Measurements from ENCODE around the gene CC2D1B.

Gene CC2D1B

GRCh38 chr1:52348704-52349300 is 17.2 kb downstream of the CC2D1B start:
- TF ChIP-seq GATA3 (IDR thresholded peaks at IDR 0.05; ENCODE audit: low read depth, low read length) (no peak), GATA2 (IDR thresholded peaks at IDR 0.05; ENCODE audit: low read depth, low read length) (no peak)

- no peak for TF ChIP-seq GATA2 (IDR thresholded peaks at IDR 0.05; ENCODE audit: low read depth, low read length)
- no peak for TF ChIP-seq GATA3 (IDR thresholded peaks at IDR 0.05; ENCODE audit: low read depth, low read length)
Observed at GRCh38 chr1:52346653-52347052, 19.4 kb downstream of the CC2D1B start.

DNA sequence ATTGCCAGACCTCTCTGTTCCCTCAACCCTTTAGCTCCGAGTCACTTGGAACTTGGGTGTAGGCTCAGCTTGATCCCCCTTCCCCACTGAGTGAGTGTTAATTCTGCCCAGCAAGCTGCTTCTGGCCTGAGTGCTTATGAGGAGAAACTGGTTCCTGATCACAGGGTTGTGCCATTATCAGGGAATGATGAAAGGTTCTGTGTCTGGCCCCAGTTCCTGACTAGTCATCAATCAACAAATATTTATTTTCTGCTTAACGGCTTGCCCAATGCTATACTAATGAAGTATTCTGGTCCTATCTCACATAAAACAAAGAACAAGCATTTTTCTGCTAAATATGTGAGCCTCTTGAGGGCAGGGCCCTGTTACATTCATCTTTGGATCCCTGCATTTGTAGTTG is 20.8 kb downstream of the CC2D1B start:
- TF ChIP-seq GATA3 (IDR thresholded peaks at IDR 0.05; ENCODE audit: low read depth, low read length) = no peak
- no peak for TF ChIP-seq GATA2 (IDR thresholded peaks at IDR 0.05; ENCODE audit: low read depth, low read length)

DNA sequence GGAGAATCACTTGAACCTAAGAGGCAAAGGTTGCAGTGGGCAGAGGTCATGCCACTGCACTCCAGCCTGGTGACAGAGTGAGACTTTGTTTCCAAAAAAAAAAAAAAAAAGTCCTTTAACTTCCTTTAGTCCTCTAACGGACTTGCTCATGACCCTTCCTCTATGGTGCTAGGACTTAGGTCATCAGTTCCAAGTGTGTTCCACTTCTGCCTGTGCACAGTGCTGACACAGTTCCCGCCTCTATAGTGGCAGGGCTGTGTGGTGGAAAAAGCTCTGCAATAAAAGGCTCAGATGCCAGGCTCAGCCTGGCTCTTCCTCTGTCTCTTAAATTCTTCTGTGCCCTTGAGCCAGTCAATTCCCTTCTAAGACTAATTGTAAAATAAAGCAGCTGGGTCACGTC is 22.0 kb downstream of the CC2D1B start:
- TF ChIP-seq GATA3 (IDR thresholded peaks at IDR 0.05; ENCODE audit: low read depth, low read length) (no peak), GATA2 (IDR thresholded peaks at IDR 0.05; ENCODE audit: low read depth, low read length) (no peak)

DNA sequence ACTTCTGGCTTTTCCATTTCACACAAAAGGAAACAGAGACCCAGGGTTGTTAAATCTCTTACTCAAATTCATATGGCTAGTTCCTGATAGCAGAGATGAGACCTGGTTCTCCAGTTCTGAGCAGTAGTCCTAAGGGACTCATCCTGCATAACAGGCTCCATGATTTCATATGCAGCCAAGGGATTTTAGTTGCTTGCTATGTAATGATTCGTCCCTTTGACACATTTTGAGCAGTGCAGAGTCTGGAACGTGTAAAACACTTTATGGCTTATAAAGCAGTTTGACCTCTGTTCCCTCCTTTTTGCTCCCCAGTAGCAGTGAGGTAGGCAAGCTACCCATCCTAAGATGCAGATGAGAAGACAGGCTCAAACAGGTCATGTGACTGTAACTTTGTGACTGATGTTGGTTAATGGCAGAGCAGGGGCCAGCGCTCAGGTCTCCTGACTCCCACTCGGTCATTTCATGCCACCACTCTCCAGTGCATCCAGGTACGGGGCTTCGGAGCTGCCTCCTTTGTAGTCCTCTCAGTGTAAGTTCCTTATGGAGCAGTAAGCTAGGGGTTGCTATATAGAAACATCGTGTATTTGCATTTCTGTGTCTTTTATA is 24.2 kb downstream of the CC2D1B start:
- TF ChIP-seq GATA3 (IDR thresholded peaks at IDR 0.05; ENCODE audit: low read depth, low read length) (no peak), GATA2 (IDR thresholded peaks at IDR 0.05; ENCODE audit: low read depth, low read length) (no peak)

- TF ChIP-seq GATA2 (IDR thresholded peaks at IDR 0.05; ENCODE audit: low read depth, low read length) (no peak), GATA3 (IDR thresholded peaks at IDR 0.05; ENCODE audit: low read depth, low read length) (no peak)
Observed at GRCh38 chr1:52337439-52337838, 28.6 kb downstream of the CC2D1B start.

GRCh38 chr1:52334906-52335528 is 31.0 kb downstream of the CC2D1B start:
- TF ChIP-seq GATA3 (IDR thresholded peaks at IDR 0.05; ENCODE audit: low read depth, low read length) (no peak), GATA2 (IDR thresholded peaks at IDR 0.05; ENCODE audit: low read depth, low read length) (no peak)

- no peak for TF ChIP-seq GATA2 (IDR thresholded peaks at IDR 0.05; ENCODE audit: low read depth, low read length)
- TF ChIP-seq GATA3 (IDR thresholded peaks at IDR 0.05; ENCODE audit: low read depth, low read length) = no peak
Observed at GRCh38 chr1:52332411-52332810, 33.6 kb downstream of the CC2D1B start.

GRCh38 chr1:52328615-52329014 is 37.4 kb downstream of the CC2D1B start:
- TF ChIP-seq GATA3 (IDR thresholded peaks at IDR 0.05; ENCODE audit: low read depth, low read length) (no peak), GATA2 (IDR thresholded peaks at IDR 0.05; ENCODE audit: low read depth, low read length) (no peak)

DNA sequence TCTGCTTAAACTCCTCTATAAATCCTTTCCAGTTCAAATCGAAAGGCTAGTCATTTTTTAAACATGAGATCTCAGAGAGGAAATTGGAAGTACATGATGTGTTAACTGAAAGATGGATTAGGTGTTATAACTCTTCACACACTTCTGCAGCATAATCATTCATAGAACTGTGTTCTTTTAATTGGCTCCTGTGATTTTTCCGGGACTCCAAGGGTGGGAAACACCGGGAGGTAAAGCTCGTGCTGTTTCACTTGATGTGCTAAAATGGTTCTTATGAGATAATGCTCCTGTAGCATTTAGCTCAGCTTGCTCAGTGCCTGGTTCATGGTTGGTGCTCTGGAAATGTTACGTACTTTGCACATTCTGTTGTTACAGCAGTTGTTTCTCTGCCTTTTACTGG is 40.2 kb downstream of the CC2D1B start:
- TF ChIP-seq GATA2 (IDR thresholded peaks at IDR 0.05; ENCODE audit: low read depth, low read length) (no peak), GATA3 (IDR thresholded peaks at IDR 0.05; ENCODE audit: low read depth, low read length) (no peak)

DNA sequence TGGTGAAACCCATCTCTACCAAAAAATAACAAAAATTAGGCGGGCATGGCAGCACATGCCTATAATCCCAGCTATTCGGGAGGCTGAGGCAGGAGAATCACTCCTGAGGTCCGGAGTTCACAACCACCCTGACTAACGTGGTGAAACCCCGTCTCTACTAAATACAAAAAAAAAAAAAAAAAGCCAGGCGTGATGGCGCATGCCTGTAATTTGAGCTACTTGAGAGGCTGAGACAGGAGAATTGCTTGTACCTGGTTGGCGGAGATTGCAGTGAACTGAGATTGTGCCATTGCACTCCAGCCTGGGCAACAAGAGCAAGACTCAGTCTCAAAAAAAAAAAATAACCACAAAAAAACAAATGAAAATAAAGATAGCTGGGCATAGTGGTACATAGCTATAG is 42.3 kb downstream of the CC2D1B start:
- no peak for TF ChIP-seq GATA2 (IDR thresholded peaks at IDR 0.05; ENCODE audit: low read depth, low read length)
- no peak for TF ChIP-seq GATA3 (IDR thresholded peaks at IDR 0.05; ENCODE audit: low read depth, low read length)

DNA sequence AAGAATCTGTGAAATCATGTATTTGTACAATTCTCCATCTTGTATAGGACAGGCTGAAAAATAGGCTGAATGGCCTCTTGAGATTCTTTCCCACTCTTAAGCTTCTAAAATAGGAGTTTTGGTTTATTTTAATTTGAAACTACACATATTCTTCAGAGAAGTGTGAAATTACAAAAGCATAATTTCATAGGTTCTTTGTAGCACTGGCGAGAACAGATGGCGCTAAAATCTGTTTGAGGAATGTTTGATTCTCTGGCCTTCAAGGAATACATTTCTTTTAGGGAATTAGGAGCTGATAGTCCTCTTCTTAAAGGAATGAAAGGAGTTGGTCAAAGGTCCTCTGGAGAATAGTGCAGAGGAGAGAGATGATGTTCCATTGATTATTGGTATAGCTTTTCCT is 44.9 kb downstream of the CC2D1B start:
- TF ChIP-seq GATA2 (IDR thresholded peaks at IDR 0.05; ENCODE audit: low read depth, low read length) (no peak), GATA3 (IDR thresholded peaks at IDR 0.05; ENCODE audit: low read depth, low read length) (no peak)

DNA sequence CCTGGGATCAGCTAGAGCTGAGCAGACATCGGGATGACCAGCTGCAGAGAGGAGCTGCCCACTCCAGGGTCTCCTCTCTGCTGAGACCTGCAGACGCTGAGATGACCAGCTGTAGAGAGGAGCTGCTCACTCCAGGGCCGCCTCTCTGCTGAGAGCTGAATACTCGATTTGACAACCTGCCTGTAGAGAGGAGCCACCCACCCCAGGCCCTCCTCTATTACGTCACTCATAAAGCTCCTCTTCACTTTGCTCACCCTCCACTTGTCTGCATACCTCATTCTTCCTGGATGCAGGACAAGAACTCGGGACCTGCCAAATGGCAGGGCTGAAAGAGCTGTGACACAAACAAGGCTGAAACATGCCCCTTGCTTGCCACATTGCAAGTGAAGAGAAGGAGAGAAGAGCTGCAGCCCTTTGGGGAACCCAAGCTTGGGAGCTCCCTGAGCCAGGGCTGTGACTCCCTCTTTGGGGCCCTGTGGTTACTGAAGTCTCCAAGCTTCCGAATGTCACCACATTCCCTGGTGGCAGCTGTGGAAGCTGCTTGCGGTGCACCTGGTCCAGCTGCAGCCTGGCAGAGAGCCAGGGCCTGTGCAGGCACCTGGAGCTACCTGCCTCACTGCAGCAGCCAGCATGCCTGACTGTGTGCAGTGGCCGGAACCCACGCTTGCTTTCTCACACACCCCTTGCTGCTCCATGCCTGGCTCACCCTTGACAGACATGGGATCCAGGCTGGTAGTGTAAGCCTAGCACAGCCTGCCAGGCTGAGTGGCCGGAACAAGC is 59.6 kb downstream of the CC2D1B start:
- TF ChIP-seq GATA2 (IDR thresholded peaks at IDR 0.05; ENCODE audit: low read depth, low read length) (no peak), GATA3 (IDR thresholded peaks at IDR 0.05; ENCODE audit: low read depth, low read length) (no peak)

DNA sequence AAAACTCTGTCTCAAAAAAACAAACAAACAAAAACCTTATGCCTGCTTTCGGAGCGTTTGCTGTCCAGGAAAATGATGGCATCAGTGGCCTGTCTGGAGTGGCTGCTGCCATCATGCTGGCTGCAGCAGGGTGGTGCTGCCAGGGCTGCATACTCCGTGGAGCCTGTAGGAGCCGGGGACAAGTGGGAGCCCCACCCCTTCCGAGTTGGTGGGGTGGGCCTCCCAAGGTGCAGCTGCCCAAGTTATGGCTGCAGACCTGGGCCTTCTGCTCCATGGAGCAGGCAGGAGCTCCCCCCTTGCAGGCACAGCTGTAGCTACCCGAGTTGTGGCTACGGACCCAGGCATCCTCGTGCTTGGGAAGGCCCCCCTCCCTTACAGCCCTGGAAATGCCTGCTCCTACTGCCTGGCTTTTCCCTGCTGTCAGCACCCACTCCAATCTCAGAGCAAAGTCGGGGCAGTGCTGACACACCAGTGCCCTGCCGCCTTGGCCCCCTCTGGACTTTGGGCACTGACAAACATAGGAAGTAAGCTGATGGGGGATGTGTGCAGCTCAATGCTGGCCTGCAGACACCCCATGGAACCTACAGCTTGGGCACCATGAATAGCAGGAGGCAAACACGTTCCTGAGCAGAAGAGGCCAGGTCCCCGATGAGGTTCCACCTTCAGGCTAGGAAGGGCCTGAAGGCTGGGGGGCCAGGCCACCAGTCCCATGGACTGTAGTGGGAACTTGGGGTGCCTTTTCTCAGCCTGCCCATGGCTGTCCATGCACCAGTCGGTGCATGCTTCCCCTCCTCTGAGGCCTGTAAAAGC is 60.4 kb downstream of the CC2D1B start:
- no peak for TF ChIP-seq GATA2 (IDR thresholded peaks at IDR 0.05; ENCODE audit: low read depth, low read length)
